Neural cell (in vitro differentiated cells): ENCODE measurements around the gene PHACTR3. TPM values are rescaled to one million over a fixed set of nuclear protein-coding genes. Genes with fewer than 3 reads are reported as not detected.

Source experiments
- H2AFZ ChIP-seq: fragments of 200-600, 300-800 bp; sonication (generic), shearing (Covaris generic); 2 replicates; pipeline ENCODE4 v1.6.0; 2014; ENCODE audit warnings: low read depth, mild to moderate bottlenecking, antibody characterized with exemption, low read length, moderate library complexity
- H3F3A ChIP-seq: fragments of 200-600 bp; shearing (Covaris generic); 2 replicates; pipeline ENCODE4 v1.6.1; 2016; ENCODE audit warnings: mild to moderate bottlenecking, moderate library complexity, mixed read lengths, antibody characterized with exemption, low read length; ENCODE audit not compliant: insufficient read depth, poor library complexity, severe bottlenecking
- H3K27ac ChIP-seq: fragments of 200-600, 300-800 bp; sonication (generic), shearing (Covaris generic); 2 replicates; pipeline ENCODE4 v1.5.1; 2014; ENCODE audit warnings: mild to moderate bottlenecking, low read length, moderate library complexity
- H3K27me3 ChIP-seq: fragments of 300-800, 200-600 bp; sonication (generic), shearing (Covaris generic); 2 replicates; pipeline ENCODE4 v1.6.0; 2014; ENCODE audit warnings: mild to moderate bottlenecking, low read depth, low read length, moderate library complexity; ENCODE audit not compliant: insufficient read depth
- H3K36me3 ChIP-seq: fragments of 300-800, 200-600 bp; sonication (generic), shearing (Covaris generic); 2 replicates; pipeline ENCODE4 v1.5.1; 2014; ENCODE audit warnings: mild to moderate bottlenecking, antibody characterized with exemption, low read length, moderate library complexity; ENCODE audit not compliant: insufficient read depth
- H3K4me2 ChIP-seq: fragments of 300-800, 200-600 bp; sonication (generic), shearing (Covaris generic); 2 replicates; pipeline ENCODE4 v1.6.0; 2014; ENCODE audit warnings: mild to moderate bottlenecking, low read length
- H3K4me3 ChIP-seq: fragments of 300-800, 200-600 bp; sonication (generic), shearing (Covaris generic); 2 replicates; pipeline ENCODE4 v1.5.1; 2014; ENCODE audit warnings: mild to moderate bottlenecking, low read length, moderate library complexity
- H3K79me2 ChIP-seq: fragments of 200-600 bp; shearing (Covaris generic); replicated peaks from 2 replicates; pipeline ENCODE4 v1.6.0; 2014; ENCODE audit warnings: mild to moderate bottlenecking, low read length, moderate library complexity; ENCODE audit not compliant: insufficient read depth
- H3K9ac ChIP-seq: fragments of 300-800, 200-600 bp; sonication (generic), shearing (Covaris generic); 2 replicates; pipeline ENCODE4 v1.6.1; 2016; ENCODE audit warnings: mild to moderate bottlenecking, low read length, mixed read lengths
- H3K9me2 ChIP-seq: fragments of 200-600 bp; shearing (Covaris generic); 2 replicates; pipeline ENCODE4 v1.6.1; 2016; ENCODE audit warnings: mild to moderate bottlenecking, low read length, mixed read lengths; ENCODE audit not compliant: insufficient read depth
- H3K9me3 ChIP-seq: fragments of 200-600, 300-800 bp; sonication (generic), shearing (Covaris generic); 2 replicates; pipeline ENCODE4 v1.6.1; 2016; ENCODE audit warnings: mild to moderate bottlenecking, mixed run types, low read length, moderate library complexity, mixed read lengths
- H4K20me1 ChIP-seq: fragments of 200-600 bp; shearing (Covaris generic); 2 replicates; pipeline ENCODE4 v1.6.1; 2016; ENCODE audit warnings: mild to moderate bottlenecking, mixed run types; ENCODE audit not compliant: insufficient read depth
- EP300 ChIP-seq: fragments of 450-650 bp; conservative IDR thresholded peaks from 2 replicates; pipeline ENCODE4 v1.6.1; 2014; ENCODE audit warnings: antibody characterized with exemption, mild to moderate bottlenecking, moderate library complexity; ENCODE audit not compliant: poor library complexity, severe bottlenecking
- EZH2 ChIP-seq: fragments of 200-600, 300-800 bp; shearing (Covaris generic), sonication (generic); IDR thresholded peaks from 2 replicates; pipeline ENCODE4 v1.6.1; 2014; ENCODE audit warnings: antibody characterized with exemption, low read length, borderline replicate concordance, mild to moderate bottlenecking; ENCODE audit not compliant: insufficient read depth, poor library complexity, severe bottlenecking
- MXI1 ChIP-seq: fragments of 450-650 bp; conservative IDR thresholded peaks from 2 replicates; pipeline ENCODE4 v1.6.1; 2014; ENCODE audit warnings: antibody characterized with exemption, mild to moderate bottlenecking; ENCODE audit not compliant: poor library complexity, severe bottlenecking
- POLR2AphosphoS5 ChIP-seq: IDR thresholded peaks from 2 replicates; pipeline ENCODE4 v1.6.1; 2012
- RAD21 ChIP-seq: fragments of 450-650 bp; conservative IDR thresholded peaks from 2 replicates; pipeline ENCODE4 v1.6.1; 2014; ENCODE audit warnings: antibody characterized with exemption, mild to moderate bottlenecking, moderate library complexity
- SMC3 ChIP-seq: fragments of 450-650 bp; conservative IDR thresholded peaks from 2 replicates; pipeline ENCODE4 v1.6.1; 2014; ENCODE audit warnings: antibody characterized with exemption, mild to moderate bottlenecking, moderate library complexity; ENCODE audit not compliant: poor library complexity
- TAF1 ChIP-seq: IDR thresholded peaks from 2 replicates; pipeline ENCODE4 v1.6.1; 2012; ENCODE audit warnings: low read depth
- polyA plus RNA-seq: library from polyadenylated mRNA; depleted of rRNA; stranded (reverse); fragments of >200 nt; gene quantifications from 2 replicates; pipeline ENCODE4 v1.2.3, GENCODE V29; 2014
- TF ChIP-seq, protein P1 (sequence below): fragments of 450-650 bp; IDR thresholded peaks from 2 replicates; pipeline ENCODE4 v1.5.1; 2014; ENCODE audit warnings: antibody characterized with exemption, mild to moderate bottlenecking, moderate library complexity; ENCODE audit not compliant: poor library complexity, severe bottlenecking
- TF ChIP-seq, protein P2 (sequence below): IDR thresholded peaks from 2 replicates; pipeline ENCODE4 v1.6.1; 2012; ENCODE audit warnings: borderline replicate concordance

PHACTR3 gene
- polyA plus RNA-seq, 1 donor from 2014 or later = 1.3 TPM

DNA sequence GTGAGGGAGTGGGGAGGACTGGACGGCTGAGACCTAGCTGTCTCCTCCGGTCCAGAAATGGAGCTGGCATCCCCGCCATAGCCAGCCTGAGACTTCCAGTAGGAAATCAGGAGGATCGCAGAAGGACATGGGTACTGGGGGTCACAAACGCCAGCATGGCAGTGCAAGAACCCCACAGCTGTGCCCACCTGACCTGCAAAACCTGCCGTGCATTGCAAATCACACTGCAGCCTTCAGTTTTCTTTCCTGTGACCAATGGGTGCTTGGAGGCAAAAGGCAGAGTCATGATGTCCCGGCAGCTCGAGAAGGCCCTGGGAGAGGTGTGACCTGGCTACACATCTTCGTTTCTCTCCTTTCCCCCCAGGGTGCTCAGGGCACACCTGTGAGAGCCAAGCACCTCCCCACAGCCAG lies 23.3 kb upstream of the PHACTR3 start:
- peaks cover 28% of the 10 kb centered on the region for H3K27me3 ChIP-seq
- H3K4me2 ChIP-seq = no peak overlapping the region
- no peaks in the 10 kb centered on the region for H3K9me3 ChIP-seq
- no peaks in the 10 kb centered on the region for H3K36me3 ChIP-seq
- H4K20me1 ChIP-seq = no peaks in the 10 kb centered on the region
- no peaks in the 10 kb centered on the region for H3K9me2 ChIP-seq
- H2AFZ ChIP-seq = no peak overlapping the region
- H3K4me3 ChIP-seq = no peak overlapping the region
- TF ChIP-seq POLR2AphosphoS5 (no peak), MXI1 (no peak), EZH2 (no peak), SMC3 (no peak), TAF1 (no peak), EP300 (no peak), RAD21 (no peak)
- TF ChIP-seq, protein P1, sequence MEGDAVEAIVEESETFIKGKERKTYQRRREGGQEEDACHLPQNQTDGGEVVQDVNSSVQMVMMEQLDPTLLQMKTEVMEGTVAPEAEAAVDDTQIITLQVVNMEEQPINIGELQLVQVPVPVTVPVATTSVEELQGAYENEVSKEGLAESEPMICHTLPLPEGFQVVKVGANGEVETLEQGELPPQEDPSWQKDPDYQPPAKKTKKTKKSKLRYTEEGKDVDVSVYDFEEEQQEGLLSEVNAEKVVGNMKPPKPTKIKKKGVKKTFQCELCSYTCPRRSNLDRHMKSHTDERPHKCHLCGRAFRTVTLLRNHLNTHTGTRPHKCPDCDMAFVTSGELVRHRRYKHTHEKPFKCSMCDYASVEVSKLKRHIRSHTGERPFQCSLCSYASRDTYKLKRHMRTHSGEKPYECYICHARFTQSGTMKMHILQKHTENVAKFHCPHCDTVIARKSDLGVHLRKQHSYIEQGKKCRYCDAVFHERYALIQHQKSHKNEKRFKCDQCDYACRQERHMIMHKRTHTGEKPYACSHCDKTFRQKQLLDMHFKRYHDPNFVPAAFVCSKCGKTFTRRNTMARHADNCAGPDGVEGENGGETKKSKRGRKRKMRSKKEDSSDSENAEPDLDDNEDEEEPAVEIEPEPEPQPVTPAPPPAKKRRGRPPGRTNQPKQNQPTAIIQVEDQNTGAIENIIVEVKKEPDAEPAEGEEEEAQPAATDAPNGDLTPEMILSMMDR = no peak
- TF ChIP-seq, protein P2, sequence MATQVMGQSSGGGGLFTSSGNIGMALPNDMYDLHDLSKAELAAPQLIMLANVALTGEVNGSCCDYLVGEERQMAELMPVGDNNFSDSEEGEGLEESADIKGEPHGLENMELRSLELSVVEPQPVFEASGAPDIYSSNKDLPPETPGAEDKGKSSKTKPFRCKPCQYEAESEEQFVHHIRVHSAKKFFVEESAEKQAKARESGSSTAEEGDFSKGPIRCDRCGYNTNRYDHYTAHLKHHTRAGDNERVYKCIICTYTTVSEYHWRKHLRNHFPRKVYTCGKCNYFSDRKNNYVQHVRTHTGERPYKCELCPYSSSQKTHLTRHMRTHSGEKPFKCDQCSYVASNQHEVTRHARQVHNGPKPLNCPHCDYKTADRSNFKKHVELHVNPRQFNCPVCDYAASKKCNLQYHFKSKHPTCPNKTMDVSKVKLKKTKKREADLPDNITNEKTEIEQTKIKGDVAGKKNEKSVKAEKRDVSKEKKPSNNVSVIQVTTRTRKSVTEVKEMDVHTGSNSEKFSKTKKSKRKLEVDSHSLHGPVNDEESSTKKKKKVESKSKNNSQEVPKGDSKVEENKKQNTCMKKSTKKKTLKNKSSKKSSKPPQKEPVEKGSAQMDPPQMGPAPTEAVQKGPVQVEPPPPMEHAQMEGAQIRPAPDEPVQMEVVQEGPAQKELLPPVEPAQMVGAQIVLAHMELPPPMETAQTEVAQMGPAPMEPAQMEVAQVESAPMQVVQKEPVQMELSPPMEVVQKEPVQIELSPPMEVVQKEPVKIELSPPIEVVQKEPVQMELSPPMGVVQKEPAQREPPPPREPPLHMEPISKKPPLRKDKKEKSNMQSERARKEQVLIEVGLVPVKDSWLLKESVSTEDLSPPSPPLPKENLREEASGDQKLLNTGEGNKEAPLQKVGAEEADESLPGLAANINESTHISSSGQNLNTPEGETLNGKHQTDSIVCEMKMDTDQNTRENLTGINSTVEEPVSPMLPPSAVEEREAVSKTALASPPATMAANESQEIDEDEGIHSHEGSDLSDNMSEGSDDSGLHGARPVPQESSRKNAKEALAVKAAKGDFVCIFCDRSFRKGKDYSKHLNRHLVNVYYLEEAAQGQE = no peak
- no peak overlapping the region for H3K9ac ChIP-seq
- no peak overlapping the region for H3K27ac ChIP-seq
- H3F3A ChIP-seq = no peaks in the 10 kb centered on the region
- no peaks in the 10 kb centered on the region for H3K79me2 ChIP-seq

DNA sequence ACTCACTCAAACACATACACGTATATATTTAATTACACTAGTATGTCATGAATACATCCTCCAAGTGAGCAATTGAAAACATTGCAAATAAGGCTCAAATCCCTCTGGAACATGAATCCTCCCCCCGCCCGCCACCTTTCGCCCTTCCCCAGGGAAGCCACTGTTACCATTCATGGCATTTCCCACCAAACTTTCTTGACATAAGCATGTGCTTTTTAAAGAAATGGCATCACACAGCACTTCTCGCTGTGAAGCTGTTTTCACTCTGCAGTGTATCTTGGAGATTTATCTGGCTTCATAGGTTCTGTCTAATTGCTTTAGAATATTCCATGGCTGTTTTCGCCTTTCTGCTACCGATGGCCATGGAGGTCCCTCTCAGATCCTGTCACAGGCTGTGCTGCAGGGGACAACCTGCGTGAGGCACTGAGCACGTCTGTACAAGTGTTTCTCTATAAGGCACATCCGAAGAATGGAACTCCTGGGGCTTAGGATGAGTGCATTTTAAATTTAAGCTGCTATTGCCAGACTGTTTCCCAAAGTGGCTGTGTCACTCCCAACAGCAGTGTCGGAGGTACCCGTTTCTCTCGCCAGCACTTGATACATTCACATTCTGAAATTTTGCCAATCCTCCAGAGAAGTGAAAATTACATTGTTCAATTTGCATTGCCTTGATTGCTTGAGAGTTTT lies 22.2 kb upstream of the PHACTR3 start:
- no peak overlapping the region for H3K9ac ChIP-seq
- TF ChIP-seq, protein P1 = no peak
- no peak for TF ChIP-seq RAD21
- TF ChIP-seq MXI1 = no peak
- no peak for TF ChIP-seq EP300
- TF ChIP-seq POLR2AphosphoS5 = no peak
- TF ChIP-seq EZH2 = no peak
- no peak overlapping the region for H2AFZ ChIP-seq
- no peak overlapping the region for H3K27ac ChIP-seq
- H3K9me2 ChIP-seq = no peaks in the 10 kb centered on the region
- H3K9me3 ChIP-seq = no peaks in the 10 kb centered on the region
- H4K20me1 ChIP-seq = no peaks in the 10 kb centered on the region
- H3K79me2 ChIP-seq = no peaks in the 10 kb centered on the region
- no peak overlapping the region for H3K4me2 ChIP-seq
- H3K27me3 ChIP-seq = peaks cover 16% of the 10 kb centered on the region
- no peaks in the 10 kb centered on the region for H3K36me3 ChIP-seq
- no peaks in the 10 kb centered on the region for H3F3A ChIP-seq
- H3K4me3 ChIP-seq = no peak overlapping the region
